HEK293 (cell line): Measurements from ENCODE around the gene TXNRD2.

ENCODE experiments used
- CTCF ChIA-PET: fragments of 350-600 bp; formaldehyde crosslinking; extraction: SDS; loops from one replicate; lab custom pipeline; 2021; ENCODE audit warnings: antibody characterized with exemption; lab: Yijun Ruan, JAX
- POLR2A ChIA-PET: fragments of 300-600 bp; formaldehyde crosslinking; extraction: SDS; loops from one replicate; lab custom pipeline; 2020; ENCODE audit warnings: antibody characterized with exemption, inconsistent platforms; lab: Yijun Ruan, JAX
- H3K27ac ChIP-seq: fragments of 200-500 bp; sonication (Bioruptor generic); 2 replicates; pipeline ENCODE4 v1.5.1; 2014; ENCODE audit warnings: low read depth, low read length, control low read depth, inconsistent platforms; ENCODE audit errors: extremely low read depth
- H3K36me3 ChIP-seq, 2 experiments: fragments of 200-500 bp in 1 of 2; sonication (Bioruptor generic) in 1 of 2; 1 replicate in 1 of 2; 2 replicates in 1 of 2; pipeline ENCODE4 v1.5.1; 2014 to 2017; ENCODE audit warnings: inconsistent platforms in 2 of 2, low read length in 2 of 2; ENCODE audit not compliant: control insufficient read depth in 2 of 2, insufficient read depth in 1 of 2
- H3K4me1 ChIP-seq: fragments of 200-500 bp; sonication (Bioruptor generic); 2 replicates; pipeline ENCODE4 v1.5.1; 2014; ENCODE audit warnings: mild to moderate bottlenecking, low read length, inconsistent platforms; ENCODE audit not compliant: control insufficient read depth, insufficient read depth
- H3K4me3 ChIP-seq: 2 replicates; pipeline ENCODE4 v1.5.1; 2011; ENCODE audit warnings: low read depth, mild to moderate bottlenecking, control low read depth, low read length, moderate library complexity
- H3K9me3 ChIP-seq: fragments of 200-500 bp; sonication (Bioruptor generic); 2 replicates; pipeline ENCODE4 v1.5.1; 2014; ENCODE audit warnings: low read depth, low read length, inconsistent platforms; ENCODE audit not compliant: control insufficient read depth, insufficient read depth
- CTCF ChIP-seq: fragments of 450-650 bp; formaldehyde crosslinking; IDR thresholded peaks from 2 replicates; pipeline ENCODE4 v1.5.1; 2016; ENCODE audit warnings: missing biosample characterization, missing genetic modification characterization
- KLF1 ChIP-seq: fragments of 450-650 bp; formaldehyde crosslinking; IDR thresholded peaks from 2 replicates; pipeline ENCODE4 v1.5.1; 2016; ENCODE audit warnings: missing biosample characterization, missing genetic modification characterization
- OSR2 ChIP-seq: fragments of 450-650 bp; formaldehyde crosslinking; IDR thresholded peaks from 2 replicates; pipeline ENCODE4 v1.5.1; 2016; ENCODE audit warnings: missing biosample characterization, missing genetic modification characterization
- PRDM6 ChIP-seq: fragments of 450-650 bp; formaldehyde crosslinking; IDR thresholded peaks from 2 replicates; pipeline ENCODE4 v1.5.1; 2017; ENCODE audit warnings: missing biosample characterization, missing genetic modification characterization
- REPIN1 ChIP-seq: fragments of 450-650 bp; formaldehyde crosslinking; IDR thresholded peaks from 2 replicates; pipeline ENCODE4 v1.5.1; 2017; ENCODE audit warnings: missing biosample characterization, missing genetic modification characterization, low read depth
- SP3 ChIP-seq: fragments of 450-650 bp; formaldehyde crosslinking; IDR thresholded peaks from 2 replicates; pipeline ENCODE4 v1.5.1; 2016; ENCODE audit warnings: missing biosample characterization, missing genetic modification characterization
- ZNF114 ChIP-seq: fragments of 450-650 bp; formaldehyde crosslinking; IDR thresholded peaks from 2 replicates; pipeline ENCODE4 v1.5.0; 2017; ENCODE audit warnings: missing biosample characterization, missing genetic modification characterization
- ZNF324 ChIP-seq: fragments of 450-650 bp; formaldehyde crosslinking; IDR thresholded peaks from 2 replicates; pipeline ENCODE4 v1.5.1; 2016; ENCODE audit warnings: missing biosample characterization, missing genetic modification characterization
- ZNF580 ChIP-seq: fragments of 450-650 bp; formaldehyde crosslinking; IDR thresholded peaks from 2 replicates; pipeline ENCODE4 v1.5.1; 2016; ENCODE audit warnings: missing biosample characterization, missing genetic modification characterization
- ZNF629 ChIP-seq: fragments of 450-650 bp; formaldehyde crosslinking; IDR thresholded peaks from 2 replicates; pipeline ENCODE4 v1.5.1; 2017; ENCODE audit warnings: missing biosample characterization, missing genetic modification characterization
- ZNF747 ChIP-seq: fragments of 450-650 bp; formaldehyde crosslinking; IDR thresholded peaks from 2 replicates; pipeline ENCODE4 v1.5.1; 2016; ENCODE audit warnings: missing biosample characterization, missing genetic modification characterization
- ZNF776 ChIP-seq: fragments of 450-650 bp; formaldehyde crosslinking; IDR thresholded peaks from 2 replicates; pipeline ENCODE4 v1.5.0; 2017; ENCODE audit warnings: missing biosample characterization, missing genetic modification characterization, borderline replicate concordance
- ZNF830 ChIP-seq: fragments of 450-650 bp; IDR thresholded peaks from 2 replicates; pipeline ENCODE4 v1.5.0; 2018; ENCODE audit warnings: missing biosample characterization, missing genetic modification characterization, low read depth, mild to moderate bottlenecking, moderate library complexity
- TF ChIP-seq, protein P1 (sequence below): fragments of 450-650 bp; formaldehyde crosslinking; IDR thresholded peaks from 2 replicates; pipeline ENCODE4 v1.5.1; 2016; ENCODE audit warnings: missing biosample characterization, missing genetic modification characterization

Gene TXNRD2

GRCh38 chr22:19897726-19898125, 43.9 kb downstream of the TXNRD2 start:
- Histone ChIP-seq H3K36me3 (peaks cover 0 to 28% of the 10 kb centered on the region in 2 experiments; a peak in 1 of 3 replicates), H3K9me3 (no peaks in the 10 kb centered on the region), H3K27ac (no peak overlapping the region), H3K4me1 (no peaks in the 10 kb centered on the region), H3K4me3 (no peak overlapping the region)
- no peak for TF ChIP-seq ZNF324 (tag by site-specific recombination)
- CTCF ChIA-PET, result interaction anchor here (0.6 to 2.0 kb wide), 5 partner anchors 13 to 168 kb away, joined by 3 to 11 read pairs (median 5); no protein-coding TSS in a partner anchor
- POLR2A ChIA-PET, result no interaction called here

DNA sequence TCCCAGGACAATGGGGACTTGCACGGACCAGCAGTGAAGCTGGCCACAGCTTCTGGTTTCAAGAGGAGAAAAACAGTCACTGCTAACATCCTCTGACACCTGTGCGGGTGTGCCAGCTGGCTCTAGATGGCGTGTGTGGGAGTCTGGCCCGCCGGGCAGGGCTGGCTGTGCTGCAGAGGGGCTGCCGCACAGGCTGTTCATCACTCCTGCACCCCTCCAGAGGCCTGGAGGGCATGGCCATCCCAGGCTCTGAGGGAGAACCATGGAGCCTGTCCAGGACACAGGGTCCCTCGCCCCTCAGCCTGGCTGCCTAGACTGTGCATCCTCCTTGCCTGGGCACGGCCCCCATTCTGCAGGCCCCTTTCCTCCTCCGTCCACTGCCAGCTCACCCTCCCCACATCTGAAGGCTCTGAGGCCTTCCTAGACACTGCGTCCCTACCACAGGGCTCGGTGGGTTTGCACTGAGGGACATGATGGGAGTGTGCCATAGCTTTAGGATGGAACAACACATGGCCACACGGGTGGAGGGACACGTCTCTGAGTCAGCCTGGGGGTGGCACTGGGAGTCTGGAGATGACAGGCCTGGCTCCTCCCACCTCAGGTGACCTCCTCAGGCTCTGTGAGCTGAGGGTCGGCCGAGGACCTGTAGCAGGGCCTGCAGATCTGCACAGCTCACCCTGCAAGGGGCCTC, 44.8 kb downstream of the TXNRD2 start:
- 0 out of 2 replicates have a peak, but pooled peaks have one; percentile 16 for TF ChIP-seq CTCF (tag by site-specific recombination)
- 0 out of 2 replicates have a peak, but pooled peaks have one; percentile 11 for TF ChIP-seq KLF1 (tag by site-specific recombination)
- TF ChIP-seq ZNF830, result no peak
- peaks cover 4% of the 10 kb centered on the region for H3K4me1 ChIP-seq
- CTCF ChIA-PET, result interaction anchor here (0.6 to 1.9 kb wide), 4 partner anchors 15 to 167 kb away, joined by 3 to 11 read pairs (median 4); no protein-coding TSS in a partner anchor
- H3K27ac ChIP-seq, result no peak overlapping the region
- peaks cover 0 to 28% of the 10 kb centered on the region in 2 experiments; a peak in 1 of 3 replicates for H3K36me3 ChIP-seq
- no peaks in the 10 kb centered on the region for H3K9me3 ChIP-seq
- POLR2A ChIA-PET, result interaction anchor here (1.2 kb wide), 2 partner anchors 12 to 42 kb away, joined by 3 to 4 read pairs; partner anchors contain the start of genes GNB1L and RTL10
- no peak overlapping the region for H3K4me3 ChIP-seq

- H3K4me1 ChIP-seq, result peaks cover 7% of the 10 kb centered on the region
- TF ChIP-seq ZNF776 (tag by site-specific recombination) (no peak), REPIN1 (tag by site-specific recombination) (no peak), ZNF629 (tag by site-specific recombination) (no peak), ZNF747 (tag by site-specific recombination) (no peak), PRDM6 (tag by site-specific recombination) (no peak), ZNF114 (no peak), SP3 (tag by site-specific recombination) (no peak), OSR2 (tag by site-specific recombination) (no peak), ZNF580 (tag by site-specific recombination) (no peak)
- TF ChIP-seq, protein P1, sequence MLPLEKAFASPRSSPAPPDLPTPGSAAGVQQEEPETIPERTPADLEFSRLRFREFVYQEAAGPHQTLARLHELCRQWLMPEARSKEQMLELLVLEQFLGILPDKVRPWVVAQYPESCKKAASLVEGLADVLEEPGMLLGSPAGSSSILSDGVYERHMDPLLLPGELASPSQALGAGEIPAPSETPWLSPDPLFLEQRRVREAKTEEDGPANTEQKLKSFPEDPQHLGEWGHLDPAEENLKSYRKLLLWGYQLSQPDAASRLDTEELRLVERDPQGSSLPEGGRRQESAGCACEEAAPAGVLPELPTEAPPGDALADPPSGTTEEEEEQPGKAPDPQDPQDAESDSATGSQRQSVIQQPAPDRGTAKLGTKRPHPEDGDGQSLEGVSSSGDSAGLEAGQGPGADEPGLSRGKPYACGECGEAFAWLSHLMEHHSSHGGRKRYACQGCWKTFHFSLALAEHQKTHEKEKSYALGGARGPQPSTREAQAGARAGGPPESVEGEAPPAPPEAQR (tag by site-specific recombination), result no peak
- no peak overlapping the region for H3K27ac ChIP-seq
- H3K4me3 ChIP-seq, result no peak overlapping the region
- no peaks in the 10 kb centered on the region for H3K9me3 ChIP-seq
- CTCF ChIA-PET, result interaction anchor here (1.4 kb wide), 1 partner anchor 14 kb away, joined by 6 read pairs; no protein-coding TSS in a partner anchor
- H3K36me3 ChIP-seq, result peaks cover 0 to 28% of the 10 kb centered on the region in 2 experiments; a peak in 1 of 3 replicates
- POLR2A ChIA-PET, result no interaction called here
Observed at GRCh38 chr22:19895160-19895849, 46.3 kb downstream of the TXNRD2 start.
